ENCODE results near the gene NPAS2.

NPAS2 gene

DNA sequence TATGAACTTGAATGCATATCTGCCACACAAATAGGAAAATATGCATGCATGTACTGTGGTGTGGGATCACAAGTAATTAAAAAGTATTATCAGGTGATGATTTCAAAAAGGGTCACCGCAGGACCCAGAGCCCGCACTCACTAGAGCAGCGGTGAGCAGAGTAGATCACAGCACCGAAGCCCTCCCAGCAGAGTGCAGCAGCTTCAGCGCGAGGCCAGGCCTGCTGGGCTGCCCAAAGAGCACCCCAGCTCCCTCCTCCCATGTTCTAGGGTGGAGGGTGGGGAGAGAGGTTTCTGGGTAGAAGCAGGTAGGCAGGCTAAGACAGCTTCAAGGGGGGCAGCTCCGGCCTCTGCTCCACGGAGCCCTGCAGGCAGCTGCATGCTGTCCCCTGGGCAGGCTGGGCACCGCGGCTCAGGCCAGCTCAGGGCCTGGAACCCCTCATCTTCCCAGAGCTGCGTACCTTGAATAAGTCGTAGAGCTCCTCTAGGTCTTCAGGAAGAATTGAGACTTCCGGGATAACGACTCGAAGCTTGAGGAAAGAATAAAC, 207.1 kb downstream of the NPAS2 start:
- DNase-seq, result no peak

- no peak for DNase-seq
Observed at GRCh38 chr2:101027852-101028251, 207.9 kb downstream of the NPAS2 start.

- DNase-seq, result no peak
Observed at GRCh38 chr2:101030866-101031554, 211.1 kb downstream of the NPAS2 start.

DNA sequence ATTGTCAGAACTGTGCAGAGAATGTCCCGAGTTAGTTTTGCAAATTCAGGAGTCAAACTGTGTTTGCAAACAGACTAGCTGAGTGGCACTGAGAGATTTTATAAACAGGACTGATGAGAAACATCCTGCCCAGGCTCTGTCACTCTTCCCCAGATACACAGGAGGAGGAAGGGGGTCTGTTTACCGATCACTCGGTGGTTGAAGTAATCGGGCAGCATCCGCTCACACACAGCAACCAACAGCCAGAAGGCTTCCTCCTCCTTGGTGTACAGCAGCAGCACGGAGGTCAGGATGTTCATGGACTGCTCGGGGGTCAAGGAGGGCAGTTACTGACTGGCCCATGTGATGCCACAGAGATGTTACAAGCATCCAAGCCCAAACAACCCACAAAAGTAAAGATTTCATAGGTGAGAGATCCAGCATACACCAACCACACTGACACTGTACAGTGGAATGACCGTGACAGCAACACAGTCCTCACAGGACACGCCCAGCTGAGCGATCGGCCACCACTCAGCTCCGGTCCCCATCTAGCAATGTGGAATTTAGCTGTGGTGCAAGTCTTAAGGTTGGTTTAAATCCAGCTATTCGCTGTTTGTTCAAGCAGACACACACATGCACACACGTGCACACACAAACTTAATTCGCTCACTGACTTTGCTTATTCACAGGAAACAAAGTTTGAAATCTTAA, 212.3 kb downstream of the NPAS2 start:
- no peak for DNase-seq

DNA sequence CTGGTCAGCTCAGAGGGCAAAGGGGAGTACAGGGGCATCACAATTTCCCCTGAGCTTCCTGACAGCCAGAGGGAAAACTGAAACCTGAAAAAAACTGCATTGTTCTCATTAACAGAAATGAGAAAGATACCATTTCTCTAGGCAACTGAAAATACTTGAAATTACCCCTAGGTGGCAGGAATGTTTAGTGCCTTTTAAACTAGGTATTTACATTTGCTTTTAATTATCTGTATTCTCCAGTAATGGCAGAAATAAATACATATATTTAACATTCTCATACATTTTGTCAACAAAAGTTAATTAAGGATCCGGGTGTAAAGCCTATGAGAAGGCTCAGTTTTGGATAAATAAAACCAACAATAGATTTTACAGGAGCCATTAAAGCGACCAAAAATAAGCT, 216.6 kb downstream of the NPAS2 start:
- DNase-seq, result no peak

DNA sequence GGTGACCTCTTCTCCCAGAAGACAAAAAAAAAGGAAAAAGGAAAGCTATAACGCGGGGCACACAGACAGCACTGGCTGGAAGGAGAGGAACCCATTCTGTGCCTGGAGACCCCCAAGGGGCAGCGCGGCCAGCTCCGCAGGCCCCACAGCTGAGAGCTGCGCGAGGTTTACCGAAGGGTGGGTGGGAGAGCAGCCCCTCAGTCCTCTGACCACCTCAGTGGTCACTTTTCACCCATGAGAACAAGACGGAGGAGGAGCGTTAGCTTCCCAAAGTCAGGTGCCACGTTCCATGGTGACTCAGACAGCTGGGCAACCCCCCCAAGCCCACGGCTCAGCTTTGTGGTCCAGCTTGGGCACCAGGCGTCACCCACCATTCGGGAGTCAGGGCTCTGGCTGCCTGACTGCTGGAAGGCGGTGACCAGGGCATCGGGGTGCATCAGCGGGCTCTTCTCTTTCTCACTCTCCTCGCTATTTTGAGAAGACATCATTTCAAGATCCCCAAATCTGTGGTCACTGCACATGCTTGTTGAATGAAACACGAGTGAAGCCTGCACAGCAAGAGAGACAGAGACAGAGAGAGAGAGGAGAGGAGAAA, 217.3 kb downstream of the NPAS2 start:
- no peak for DNase-seq

DNA sequence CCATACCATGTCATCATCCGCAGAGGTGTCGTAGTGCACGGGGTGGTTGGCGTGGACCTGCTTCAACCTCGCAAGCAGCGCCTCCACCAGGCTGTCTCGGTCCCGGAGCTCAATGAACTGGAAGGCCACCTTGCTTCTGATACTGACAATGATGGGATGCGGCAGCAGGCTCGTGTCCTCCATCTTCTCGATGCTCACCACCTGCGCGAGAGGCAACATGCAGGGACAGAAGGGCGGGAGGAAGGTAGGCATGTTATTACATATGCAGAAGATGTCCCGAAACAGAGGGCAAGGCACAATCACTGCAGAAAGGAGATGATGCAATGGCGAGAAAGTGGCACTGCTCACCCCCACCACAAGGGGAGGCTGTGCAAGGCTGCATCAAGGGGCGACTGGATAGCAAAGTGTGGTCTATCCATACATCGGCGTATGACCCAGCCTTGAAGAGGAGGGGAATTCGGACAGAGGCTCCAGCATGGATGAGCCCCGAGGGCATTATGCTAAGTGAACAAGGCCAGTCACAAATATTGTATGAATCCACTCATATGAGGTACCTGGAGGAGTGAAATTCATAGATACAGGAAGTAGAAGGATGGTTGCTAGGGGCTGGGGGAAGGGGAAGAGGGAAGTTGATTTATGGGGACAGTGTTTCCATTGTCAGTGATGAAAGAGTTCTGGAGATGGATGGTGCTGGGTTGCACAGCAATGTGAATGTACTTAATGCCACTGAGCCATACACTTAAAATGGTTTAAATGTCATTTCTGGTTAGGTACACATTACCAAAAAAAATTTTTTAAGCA, 218.7 kb downstream of the NPAS2 start:
- no peak for DNase-seq

- DNase-seq, result no peak
Observed at GRCh38 chr2:101040072-101040471, 220.1 kb downstream of the NPAS2 start.

DNA sequence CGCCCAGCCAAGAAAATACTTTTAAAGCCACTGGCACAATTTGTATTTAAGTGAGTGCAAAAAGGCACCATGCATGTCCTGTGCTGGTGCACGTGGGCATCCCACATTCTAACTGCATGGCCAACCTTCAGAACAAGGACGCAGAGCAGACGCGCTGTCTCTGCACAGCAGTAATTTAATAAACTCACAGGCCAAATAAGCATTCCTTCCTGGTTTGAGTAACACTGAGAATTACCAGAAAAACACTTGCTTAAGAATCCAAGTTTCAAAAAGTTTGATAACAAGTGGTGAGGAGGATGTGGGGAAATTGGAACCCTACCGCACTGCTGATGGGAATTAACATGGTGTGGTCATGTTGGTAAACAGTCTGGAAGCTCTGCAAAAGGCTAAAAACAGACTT, 220.8 kb downstream of the NPAS2 start:
- DNase-seq, result no peak

DNA sequence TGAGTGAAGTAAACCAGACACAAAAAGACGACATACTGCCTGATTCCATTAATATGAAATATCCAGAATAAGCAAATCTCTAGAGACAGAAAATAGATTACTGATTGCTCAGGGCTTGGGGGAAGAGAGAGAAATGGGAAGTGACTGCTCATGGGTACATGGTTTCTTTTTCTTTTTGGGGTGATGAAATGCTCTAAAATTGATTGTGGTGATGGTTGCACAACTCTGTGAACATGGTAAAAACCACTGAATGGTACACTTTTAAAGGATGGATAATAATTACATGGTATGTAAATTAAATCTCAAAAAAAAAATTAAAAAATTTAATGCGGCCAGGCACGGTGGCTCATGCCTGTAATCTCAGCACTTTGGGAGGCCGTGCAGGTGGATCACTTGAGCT, 221.5 kb downstream of the NPAS2 start:
- no peak for DNase-seq

DNA sequence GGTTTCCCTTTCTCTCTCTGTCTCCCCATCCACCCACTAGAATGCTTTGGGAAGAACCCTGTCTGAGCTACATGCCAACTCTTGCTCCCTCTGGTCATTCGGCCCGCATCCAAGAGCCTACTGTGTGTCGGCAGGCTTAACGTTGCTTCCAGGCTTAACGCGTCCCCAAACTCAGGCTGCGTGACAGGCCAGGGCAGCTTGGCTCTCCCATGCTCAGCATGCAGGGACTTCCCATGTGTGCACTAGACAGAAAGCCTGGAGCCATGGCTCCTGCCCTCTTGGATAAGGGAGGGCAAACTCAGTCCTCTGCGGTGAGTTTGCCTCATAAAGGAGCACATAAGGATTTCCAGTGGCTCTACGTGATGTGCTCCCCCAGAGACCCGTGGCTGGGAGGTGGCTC, 225.4 kb downstream of the NPAS2 start:
- DNase-seq, result no peak
